Ecto neural progenitor cell (in vitro differentiated cells): ENCODE measurements around the gene CLTC.
"Not testable (repeated sequence)": the region's sequence is repeated elsewhere in the genome, so short reads cannot be mapped to it uniquely, and the experiment has no call there.

Source experiments
- DNase-seq: peaks from one replicate; pipeline ENCODE4 v3.0.0-alpha.2; 2018; ENCODE audit warnings: low spot score

CLTC gene

DNA sequence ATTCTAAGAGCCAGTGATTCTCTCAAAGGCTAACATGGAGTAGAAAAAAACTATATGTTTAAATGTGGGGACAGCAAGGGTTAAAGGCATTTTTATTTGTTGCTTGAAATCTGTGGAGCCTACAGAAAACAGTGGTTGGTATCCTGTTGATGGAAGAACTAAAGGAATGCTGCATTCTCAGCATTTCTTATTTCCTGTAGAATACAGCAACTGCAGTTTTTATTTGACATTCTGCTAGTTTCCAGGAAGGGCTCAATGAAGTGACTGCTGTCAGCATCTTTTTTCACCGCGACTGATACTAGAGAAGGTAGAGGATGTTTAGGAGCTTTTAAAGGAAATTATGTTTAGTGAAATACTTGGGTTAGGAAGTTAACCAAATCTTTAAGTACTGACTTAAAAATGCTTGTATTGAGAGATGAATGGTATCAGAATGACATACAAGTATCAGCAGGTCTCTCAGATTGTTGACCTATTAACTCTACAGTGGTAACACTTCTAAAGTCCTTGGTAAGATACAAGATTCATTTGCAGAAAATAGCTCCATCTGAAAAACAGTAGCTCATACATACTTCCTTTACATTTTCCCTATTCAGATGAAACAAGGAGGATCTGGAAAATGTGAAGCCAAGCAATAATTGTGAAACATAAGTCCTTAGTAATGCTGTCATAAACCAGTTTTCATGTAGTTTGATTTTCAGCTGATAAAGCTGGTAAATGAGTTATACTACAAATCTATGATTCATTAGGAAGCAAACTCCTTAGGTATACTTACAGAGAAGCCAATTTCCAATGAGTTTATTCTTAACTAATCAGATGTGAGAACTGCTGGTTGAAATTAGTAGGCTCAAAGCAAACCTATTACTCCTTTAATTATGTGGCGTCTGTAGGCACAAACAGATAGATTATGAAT lies 15.2 kb downstream of the CLTC start:
- DNase-seq = no peak

DNA sequence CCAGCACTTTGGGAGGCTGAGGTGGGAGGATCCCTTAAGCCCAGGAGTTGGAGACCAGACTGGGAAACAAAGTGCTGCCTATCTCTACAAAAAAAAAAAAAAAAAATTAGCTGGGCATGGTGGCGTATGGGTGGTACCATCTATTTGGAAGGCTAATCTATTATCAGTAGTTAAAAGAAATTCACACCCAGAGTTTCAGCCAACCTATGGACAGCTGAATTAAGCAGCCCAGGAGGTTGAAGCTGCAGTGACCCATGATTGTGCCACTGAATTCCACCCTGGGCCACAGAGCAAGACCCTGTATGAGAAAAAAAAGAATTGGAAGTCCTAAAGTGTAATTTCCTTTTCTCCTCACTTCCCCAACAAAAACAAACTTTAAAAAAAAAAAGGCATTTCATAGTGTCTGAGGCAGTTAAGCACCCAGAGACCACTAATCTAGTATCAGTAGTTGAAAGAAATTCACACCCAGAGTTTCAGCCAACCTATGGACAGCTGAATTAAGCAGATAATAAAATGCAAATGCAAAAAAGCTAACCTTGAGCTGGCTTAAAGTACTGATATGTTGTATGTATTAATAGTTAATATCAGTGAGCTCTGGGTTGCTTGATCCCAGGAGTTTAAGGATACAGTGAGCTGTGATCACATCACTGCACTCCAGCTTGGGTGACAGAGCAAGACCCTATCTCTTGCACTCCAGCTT lies 18.1 kb downstream of the CLTC start:
- no peak for DNase-seq

DNA sequence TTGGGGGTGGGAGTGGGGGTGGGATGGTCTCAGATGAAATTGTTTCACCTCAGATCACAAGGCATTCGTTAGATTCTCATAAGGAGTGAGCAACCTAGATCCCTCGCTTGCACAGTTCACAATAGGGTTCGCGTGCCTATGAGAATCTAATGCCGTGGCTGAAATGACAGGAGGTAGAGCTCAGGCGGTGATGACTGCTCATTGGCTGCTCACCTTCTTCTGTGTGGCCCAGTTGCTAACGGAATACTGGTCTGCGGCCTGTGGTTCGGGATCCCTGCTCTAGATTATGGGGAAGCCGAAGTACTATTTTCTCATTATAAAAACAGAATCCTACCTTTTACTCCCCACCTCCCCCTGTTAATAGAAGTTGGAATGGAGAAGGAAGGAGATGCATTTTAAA lies 18.9 kb downstream of the CLTC start:
- no peak for DNase-seq

DNA sequence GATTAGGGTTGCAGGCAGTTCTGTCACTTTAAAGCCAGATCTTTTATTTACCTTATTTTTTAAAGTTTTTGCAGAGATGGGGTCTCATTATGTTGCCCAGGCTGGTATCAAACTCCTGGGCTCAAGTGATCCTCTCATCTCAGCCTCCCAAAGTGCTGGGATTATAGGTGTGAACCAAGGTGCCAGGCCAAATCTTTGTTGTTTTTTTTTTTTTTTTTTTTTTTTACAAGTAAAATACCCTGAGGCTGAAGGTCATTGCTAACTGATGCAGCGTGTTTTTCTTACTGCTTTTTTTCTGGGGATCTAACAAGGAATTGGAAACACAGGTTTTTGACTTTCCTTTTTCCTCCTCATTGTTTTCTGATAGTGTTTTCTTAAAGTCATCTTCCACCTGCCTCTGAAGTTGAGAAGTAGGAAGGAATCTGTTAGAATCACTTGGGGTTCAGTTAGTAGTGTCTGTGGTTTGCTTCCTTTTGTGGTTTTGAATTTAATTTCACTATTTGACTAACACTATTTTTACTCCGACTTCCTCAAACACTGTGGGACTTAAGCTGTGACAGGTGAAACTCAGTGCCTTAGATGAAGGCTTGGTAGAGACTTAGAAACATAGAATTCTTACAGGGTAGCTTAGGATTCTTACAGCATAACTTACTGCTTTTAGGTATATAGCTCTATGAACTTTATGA lies 22.2 kb downstream of the CLTC start:
- DNase-seq = no peak

DNA sequence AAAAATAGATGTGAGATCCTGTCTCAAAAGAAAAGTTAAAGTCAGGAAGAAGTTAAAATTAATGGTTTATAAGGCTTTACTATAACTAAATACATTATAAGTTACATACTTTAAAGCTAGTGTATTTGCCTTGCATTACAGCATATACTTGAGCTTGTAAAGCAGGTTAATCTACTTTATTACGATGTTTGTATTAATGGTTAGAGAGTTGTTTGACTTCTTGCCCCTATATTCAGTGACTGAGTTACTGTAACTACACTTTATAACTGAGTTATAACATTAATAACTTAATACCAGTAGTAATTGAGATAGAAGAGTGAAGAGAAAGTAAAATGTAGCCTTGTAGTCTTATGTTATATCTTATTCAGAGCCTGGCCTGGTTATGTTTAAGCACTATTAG lies 22.9 kb downstream of the CLTC start:
- no peak for DNase-seq

DNA sequence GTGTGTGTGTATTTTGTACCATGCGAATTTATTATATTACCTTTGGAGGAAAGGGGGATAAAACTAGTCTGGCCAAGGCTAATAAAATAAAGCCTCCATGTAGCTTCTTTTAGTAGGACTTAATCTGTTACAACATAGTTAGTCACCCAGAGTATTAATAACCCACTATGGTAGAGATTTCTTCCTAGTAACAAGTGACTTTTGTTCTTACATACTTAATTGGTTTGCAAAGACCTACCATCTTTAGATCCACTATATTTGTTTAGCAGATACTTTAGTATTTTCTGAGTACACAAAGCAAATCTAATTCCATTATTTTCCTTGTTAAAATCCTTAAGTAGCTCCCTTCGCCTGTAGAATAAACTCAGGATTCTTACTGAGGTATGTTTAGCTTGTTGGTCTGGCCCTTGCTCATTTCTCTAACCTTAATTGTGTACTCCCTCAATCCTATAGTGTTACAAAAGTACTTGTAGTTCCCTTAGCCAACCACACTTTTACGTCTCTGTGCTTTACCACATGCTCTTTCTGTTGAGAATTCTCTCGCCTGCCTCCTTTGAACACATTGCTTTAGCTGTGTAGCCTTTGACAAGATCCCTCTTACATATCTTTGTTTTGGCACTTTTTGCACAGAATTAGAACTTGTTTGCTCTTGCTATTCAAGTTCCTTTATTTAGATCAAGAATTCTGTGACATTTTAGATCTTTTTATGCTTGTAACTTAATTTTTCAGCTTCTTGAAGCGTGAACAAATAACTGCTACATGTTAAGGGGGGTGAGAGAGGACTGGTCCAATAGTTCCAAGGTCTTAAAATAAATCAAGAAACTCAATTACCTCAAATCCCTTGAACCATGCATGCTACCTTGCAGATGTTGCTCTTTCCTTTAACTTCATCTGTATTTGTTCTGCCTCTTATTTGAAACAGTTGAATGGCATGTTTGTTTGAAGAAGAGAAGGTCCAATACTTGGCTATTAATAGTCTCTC lies 23.8 kb downstream of the CLTC start:
- no peak for DNase-seq

DNA sequence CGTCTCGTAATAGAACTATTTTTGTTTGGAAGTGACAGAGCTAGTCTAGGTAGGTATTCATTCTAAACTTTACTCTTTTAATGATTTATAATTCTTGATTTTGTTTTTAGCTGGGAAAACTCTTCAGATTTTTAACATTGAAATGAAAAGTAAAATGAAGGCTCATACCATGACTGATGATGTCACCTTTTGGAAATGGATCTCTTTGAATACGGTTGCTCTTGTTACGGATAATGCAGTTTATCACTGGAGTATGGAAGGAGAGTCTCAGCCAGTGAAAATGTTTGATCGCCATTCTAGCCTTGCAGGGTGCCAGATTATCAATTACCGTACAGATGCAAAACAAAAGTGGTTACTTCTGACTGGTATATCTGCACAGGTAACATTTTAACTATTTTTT lies 27.6 kb downstream of the CLTC start:
- no peak for DNase-seq

DNA sequence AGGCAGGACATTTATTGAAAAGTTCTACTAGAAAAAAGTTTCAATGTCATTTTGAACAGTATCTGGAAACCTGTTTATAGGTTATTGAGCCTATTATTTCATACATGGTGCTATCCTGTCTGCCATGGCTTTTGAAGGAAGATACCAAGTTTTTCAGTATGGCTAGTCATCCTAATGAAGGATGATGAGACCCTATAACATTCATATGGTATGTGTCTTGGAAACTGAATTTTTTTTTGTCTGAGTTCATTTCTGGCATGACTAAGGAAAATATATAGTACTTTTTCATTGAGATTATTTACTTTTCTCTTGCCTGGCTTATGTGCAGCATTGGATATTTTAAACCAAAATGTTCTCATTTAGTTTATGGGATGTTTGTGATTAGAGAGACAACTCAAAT lies 30.2 kb downstream of the CLTC start:
- DNase-seq = no peak

DNA sequence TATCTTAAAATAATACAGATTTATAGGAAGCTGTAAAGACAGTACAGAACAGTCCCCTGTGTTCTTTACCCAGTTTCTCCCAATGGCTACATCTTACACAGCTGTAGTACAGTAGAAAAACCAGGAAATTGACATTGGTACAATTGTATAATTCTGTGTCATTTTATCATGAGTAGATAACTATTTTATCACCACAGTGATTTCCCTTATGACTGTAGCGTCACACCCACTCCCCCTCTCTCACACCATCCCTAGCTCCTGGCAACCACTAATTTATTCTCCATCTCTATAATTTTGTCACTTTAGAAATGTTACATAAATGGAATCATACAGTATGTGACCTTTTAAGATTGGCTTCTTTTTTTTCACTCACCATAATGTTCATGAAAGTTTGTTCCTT lies 30.9 kb downstream of the CLTC start:
- DNase-seq = no peak

DNA sequence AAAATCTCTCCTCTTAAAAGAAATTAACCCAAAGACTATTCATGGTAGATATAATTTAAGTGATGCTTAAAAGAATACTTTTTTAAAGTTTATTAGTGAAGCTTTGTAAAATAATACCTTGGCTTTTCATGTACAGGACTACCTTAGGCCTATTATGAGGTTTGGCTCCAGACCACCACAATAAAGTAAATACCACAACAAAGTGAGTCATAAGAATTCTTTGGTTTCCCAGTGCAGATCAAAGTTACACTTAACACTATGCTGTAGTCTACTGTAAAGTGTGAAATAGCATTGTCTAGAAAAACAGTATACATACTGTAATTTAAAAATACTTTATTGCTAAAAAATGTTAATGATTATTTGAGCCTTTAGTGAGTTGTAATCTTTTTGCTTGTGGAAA lies 31.7 kb downstream of the CLTC start:
- no peak for DNase-seq

DNA sequence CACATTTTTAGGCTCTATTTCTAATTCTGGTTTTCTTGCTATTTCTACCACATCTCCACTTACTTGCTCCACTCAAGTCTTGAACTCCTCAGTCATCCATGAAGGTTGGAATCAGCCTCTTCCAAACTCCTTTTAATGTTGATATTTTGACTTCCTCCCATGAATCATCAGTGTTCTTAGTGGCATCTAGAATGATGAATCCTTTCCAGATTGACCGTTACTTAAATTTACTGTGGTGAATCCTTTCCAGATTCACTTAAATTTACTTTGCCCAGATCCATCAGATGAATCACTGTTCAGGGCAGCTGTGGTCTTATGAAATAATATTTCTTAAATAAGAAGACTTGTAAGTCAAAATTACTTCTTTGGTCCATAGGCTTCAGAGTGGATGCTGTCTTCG lies 32.4 kb downstream of the CLTC start:
- DNase-seq = no peak

DNA sequence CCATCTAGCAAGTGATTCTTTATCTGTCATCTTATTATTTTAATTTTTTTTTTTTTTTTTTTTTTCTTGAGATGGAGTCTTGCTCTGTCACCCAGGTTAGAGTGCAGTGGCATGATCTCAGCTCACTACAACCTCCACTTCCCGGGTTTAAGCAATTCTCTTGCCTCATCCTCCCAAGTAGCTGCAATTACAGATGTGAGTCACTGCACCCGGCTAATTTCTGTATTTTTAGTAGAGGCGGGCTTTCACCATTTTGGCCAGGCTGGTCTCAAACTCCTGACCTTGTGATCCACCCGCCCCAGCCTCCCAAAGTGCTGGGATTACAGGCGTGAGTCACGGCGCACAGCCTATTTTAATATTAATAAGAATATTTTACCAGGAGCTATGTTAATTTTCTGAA lies 36.9 kb downstream of the CLTC start:
- DNase-seq = not testable (repeated sequence)

DNA sequence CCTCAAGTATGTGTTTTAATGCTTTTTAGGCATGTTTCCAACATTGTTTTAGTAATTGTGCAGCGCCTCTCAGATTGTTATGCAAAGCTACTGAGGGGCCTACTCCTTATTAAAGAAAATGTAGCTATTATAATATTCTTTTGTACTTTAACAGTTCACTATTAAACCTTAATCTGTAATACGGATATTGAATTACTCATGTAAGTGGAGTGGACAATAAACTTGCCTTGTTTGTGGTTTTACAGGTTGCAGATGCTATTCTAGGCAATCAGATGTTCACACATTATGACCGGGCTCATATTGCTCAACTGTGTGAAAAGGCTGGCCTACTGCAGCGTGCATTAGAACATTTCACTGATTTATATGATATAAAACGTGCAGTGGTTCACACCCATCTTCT lies 46.5 kb downstream of the CLTC start:
- no peak for DNase-seq

DNA sequence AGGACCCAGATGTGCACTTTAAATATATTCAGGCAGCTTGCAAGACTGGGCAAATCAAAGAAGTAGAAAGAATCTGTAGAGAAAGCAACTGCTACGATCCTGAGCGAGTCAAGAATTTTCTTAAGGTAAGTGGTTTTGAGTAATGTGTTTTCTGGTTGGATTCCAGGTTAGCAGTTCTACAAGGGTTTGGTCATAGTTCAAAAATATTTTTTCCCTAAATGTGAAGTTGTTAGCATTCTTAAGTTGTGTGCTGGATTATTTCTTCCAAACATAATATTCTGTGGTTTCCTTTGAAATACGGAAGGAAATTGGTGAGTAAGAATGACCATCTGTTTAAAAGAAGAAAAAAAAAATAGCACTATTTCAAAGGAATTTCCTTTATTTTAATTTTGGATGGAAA lies 49.1 kb downstream of the CLTC start:
- DNase-seq = no peak

DNA sequence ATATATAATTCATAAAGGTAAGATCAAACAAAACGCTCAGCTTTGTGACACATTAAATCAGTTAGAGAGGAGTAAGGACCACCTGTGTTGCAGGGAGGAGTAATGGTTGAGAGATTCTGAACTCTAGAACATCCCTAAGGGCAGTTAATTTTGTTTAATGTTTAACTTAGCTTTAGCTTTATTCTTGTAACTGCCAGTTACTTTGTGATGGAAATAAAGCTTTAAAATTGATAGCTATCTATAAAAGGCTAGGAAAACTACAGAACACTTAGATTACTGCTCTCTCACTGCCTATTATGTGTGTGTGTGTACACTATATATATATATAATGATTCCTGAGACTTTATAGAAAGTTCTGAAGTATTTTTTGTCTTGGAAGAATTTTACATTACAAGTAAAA lies 49.7 kb downstream of the CLTC start:
- DNase-seq = no peak

DNA sequence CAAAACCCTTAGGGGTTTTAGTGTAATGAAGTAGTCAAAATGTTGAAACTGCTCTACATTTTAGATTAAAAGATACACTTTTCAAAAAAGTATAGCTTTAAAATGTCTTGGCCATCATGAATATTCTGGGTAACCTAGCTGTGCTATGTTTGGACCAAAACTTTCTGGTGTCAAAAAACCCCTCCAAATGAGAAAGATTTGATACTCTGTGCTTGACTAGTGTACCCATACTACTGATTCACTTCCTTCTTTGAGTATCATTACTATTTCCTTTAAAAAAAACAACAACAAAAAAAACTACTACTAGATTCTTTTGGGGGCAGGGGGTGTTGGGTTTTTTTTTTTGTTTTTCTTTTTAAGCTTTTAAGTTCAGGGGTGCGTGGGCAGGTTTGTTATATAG lies 50.2 kb downstream of the CLTC start:
- DNase-seq = no peak

DNA sequence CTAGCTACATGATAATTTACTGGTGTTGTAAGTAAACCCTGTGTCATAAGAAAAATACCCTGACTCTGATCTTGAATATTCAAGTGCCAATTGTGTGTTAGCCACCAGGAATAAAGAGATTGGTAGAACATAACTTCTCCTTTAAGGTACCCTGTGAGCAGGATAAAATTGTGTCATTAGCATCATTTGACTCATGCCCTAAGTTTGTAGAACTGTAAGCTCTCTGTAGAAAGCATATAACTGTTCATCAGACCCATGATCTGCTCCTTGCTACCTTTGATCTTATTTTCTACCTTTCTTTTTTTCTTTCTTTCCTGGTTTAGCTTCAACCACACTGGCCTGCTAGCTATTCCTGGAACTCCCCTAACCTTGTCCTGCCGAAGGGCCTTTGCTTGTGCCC lies 51.7 kb downstream of the CLTC start:
- no peak for DNase-seq

DNA sequence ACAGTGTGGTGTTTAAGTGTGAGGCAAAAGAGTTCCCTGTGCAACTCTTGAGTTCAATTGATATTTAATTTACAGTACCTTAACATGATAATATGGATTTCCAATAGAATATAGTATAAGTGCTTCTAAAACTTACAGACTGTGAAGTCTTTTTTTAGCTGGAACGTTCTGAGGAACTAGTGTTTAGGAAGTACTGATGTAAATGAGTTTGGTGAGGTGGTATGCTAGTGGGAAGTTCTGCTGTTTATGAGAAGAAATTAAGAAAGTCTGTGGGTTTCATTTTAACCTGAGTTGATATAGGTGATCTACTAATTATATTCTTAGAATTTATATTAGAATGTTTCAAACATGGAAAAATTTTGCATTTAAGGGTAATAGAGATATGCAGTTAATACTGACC lies 55.5 kb downstream of the CLTC start:
- DNase-seq = no peak

DNA sequence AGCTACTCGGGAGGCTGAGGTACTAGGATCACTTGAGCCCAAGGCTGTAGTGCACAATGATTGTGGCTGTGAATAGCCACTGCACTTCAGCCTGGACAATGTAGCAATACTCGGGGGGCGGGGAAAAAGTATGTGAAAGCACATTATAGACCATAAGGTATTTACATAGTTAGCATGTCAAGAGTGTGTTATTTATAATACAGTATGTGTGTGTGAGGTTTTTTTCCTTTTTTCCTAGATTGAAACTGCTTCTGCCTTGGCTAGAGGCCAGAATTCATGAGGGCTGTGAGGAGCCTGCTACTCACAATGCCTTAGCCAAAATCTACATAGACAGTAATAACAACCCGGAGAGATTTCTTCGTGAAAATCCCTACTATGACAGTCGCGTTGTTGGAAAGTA lies 57.0 kb downstream of the CLTC start:
- DNase-seq = no peak

DNA sequence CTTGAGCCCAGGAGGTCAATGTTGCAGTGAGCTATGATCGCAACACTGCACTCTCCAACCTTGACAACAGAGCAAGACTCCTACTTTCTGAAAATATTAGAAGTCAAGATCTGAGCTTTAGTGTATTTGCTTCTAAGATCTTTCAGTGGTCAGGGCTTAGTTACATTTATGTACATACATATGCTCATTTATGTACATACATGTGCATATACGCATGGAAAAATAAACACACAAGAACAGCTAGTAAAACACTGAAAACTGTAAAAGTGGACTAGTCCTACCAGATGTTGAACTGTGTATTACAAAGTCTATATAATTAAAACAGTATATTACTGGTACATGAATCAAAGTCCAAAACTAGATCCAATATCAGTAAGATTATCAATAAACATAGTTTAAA lies 59.2 kb downstream of the CLTC start:
- no peak for DNase-seq

DNA sequence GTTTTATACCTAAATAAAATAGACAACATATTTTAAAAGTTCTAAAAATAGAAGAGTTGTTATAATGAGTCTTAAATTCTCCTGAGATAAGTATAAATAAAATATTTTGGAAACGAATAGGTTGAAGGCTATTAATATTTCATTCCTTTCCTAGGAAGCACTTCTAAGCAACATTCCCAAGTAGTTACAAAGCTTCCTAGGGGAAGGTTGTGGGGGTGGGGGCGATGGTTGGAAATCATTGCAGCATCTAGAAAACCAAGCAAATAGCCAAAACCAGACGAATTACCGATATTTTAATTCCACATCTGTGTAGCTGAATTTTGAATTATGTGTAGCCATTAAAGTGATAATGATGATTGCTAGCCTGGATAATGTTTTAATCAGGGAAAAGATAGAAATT lies 60.6 kb downstream of the CLTC start:
- DNase-seq = no peak

DNA sequence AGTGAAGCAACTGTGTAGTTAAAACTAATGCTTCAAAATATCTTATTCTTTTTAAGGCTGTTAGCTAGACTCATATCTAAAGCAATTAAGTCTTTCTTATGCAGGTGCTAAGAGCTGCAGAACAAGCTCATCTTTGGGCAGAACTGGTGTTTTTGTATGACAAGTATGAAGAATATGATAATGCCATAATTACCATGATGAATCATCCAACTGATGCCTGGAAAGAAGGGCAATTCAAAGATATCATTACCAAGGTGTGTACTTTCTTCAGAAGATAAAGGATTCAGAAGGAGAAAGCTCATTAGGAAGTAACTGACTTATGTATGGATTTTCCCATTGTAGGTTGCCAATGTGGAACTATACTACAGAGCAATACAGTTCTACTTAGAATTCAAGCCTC lies 63.6 kb downstream of the CLTC start:
- no peak for DNase-seq
